NCI-H2227 (cell line): ENCODE data around the gene PAX4.
"Not testable (repeated sequence)": the region's sequence is repeated elsewhere in the genome, so short reads cannot be mapped to it uniquely, and the experiment has no call there.

Experiments
- DNase-seq: peaks from one replicate; lab custom pipeline; 2025; ENCODE audit not compliant: unreplicated experiment; lab: John Stamatoyannopoulos, UW

The PAX4 gene

DNA sequence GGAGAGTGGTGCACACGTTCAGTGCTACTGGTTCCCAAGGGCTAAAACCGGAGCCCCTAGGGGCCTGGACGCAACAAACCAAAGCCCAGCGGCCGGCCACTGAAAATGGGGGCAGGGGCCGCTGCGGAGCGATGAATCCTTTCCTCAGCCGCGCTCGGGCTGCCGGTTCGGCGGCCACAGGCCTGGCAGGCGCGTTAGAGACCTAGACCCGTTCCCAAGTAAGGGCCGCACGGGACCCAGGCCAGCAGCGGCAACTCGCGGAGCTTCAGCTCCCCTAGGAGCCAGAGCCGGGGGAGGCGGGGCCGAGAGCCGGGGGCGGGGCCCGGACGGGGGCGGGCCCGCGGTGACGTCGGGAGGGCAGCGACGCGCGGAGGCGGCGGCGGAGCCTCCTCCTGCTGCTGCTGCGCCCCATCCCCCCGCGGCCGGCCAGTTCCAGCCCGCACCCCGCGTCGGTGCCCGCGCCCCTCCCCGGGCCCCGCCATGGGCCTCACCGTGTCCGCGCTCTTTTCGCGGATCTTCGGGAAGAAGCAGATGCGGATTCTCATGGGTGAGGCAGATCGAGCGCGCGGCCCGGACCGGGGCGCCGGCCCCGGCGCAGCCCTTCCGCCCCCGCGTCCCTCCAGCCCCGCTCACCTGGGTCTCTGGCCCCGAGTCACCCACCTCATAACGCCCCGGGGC lies 29.8 kb downstream of the PAX4 start, which contains the start of gene ARF5:
ARF5 (plus strand) TSS at position 393 of the 678 bp plus-strand sequence; CDS start at position 481, 88 bp downstream.
- peak; percentile 93 for DNase-seq

- no peak for DNase-seq
Measured at GRCh38 chr7:127587663-127588018, 30.3 kb downstream of the PAX4 start.

DNA sequence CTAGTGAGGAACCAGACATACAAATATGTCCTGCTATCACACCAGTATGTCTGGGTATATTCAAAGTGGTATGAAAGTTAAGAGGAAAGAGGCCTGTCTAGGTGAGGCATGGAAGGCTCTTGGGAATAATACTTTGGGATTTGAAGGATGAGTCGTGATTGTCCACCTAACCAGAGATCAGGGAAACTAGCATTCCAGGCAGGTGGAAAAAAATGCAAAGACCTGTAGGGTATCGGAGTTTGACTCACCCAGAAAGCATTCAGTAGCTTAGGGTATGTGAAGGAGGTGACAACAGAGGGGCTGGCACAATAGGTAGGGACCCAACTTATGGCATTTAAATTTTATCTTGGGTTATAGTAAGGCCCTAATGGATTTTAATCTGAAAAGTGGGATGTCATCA lies 31.6 kb downstream of the PAX4 start:
- DNase-seq = no peak

- peak; percentile 96 for DNase-seq
Measured at GRCh38 chr7:127585044-127585953, 32.6 kb downstream of the PAX4 start, which contains the start of gene GCC1. GCC1 (minus strand) TSS chr7:127585596; CDS start chr7:127585182, 414 bp downstream.

GRCh38 chr7:127584648-127585043 lies 33.3 kb downstream of the PAX4 start:
- no peak for DNase-seq

- peak; percentile 43 for DNase-seq
Measured at GRCh38 chr7:127582361-127582760, 35.6 kb downstream of the PAX4 start.

- no peak for DNase-seq
Measured at GRCh38 chr7:127581716-127582115, 36.2 kb downstream of the PAX4 start.

- DNase-seq = no peak
Measured at GRCh38 chr7:127580612-127581011, 37.3 kb downstream of the PAX4 start.

DNA sequence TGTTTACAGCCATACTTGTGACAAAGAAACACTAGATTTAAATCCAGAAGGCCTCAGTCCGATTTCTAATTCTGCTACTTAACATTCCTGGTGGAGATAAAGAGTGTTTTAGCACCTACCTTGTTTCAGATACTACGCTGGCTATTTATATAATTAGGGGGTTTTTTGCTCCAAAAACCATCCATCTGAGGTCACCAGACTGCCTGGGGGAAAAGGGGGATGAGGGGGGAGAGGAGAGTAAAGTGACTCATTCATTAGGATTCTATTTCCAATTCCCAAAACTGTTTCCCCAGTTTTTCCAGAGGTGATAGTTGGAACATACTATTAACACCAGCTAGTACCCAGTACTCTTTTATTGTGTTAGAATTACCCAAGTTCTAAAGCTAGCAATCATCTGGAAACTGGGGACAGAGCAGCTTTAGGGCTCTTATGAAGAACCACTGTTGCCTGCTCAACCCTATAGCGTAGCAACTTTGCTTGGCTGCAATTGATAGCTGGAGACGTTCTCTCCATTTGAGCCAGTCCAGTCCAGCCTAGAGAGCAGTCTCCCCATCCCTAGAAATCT lies 39.1 kb downstream of the PAX4 start:
- no peak for DNase-seq

DNA sequence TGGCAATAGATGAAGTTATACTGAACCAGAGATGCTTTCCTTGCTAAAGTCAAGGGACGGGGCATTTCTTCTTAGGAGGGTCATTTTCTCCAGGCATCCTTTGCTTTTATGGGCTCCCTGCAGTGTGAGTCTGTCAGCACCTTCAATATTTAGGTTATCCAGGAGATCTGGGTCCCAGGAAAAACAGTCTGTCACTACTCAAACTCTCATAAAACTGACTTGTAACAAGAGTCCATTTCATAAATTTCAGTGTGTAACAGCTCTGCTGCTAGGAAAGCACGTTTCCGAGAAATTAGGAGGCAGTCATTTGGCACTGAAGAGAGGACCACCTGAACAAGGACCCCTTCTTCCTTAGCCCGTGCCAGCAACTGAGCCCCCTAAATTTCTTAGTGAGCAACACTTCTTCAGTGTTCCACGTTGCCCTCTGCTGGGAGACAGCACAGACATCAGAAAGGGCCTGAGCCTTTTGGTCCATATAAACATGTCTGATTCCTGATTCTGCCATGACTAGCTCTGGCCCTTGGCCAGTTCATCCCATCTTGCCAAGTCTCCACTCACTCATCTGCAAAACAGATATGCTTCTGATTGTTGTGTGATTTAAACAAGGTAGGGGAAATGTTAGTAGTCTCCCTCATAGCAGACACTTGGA lies 39.8 kb downstream of the PAX4 start:
- DNase-seq = no peak

DNA sequence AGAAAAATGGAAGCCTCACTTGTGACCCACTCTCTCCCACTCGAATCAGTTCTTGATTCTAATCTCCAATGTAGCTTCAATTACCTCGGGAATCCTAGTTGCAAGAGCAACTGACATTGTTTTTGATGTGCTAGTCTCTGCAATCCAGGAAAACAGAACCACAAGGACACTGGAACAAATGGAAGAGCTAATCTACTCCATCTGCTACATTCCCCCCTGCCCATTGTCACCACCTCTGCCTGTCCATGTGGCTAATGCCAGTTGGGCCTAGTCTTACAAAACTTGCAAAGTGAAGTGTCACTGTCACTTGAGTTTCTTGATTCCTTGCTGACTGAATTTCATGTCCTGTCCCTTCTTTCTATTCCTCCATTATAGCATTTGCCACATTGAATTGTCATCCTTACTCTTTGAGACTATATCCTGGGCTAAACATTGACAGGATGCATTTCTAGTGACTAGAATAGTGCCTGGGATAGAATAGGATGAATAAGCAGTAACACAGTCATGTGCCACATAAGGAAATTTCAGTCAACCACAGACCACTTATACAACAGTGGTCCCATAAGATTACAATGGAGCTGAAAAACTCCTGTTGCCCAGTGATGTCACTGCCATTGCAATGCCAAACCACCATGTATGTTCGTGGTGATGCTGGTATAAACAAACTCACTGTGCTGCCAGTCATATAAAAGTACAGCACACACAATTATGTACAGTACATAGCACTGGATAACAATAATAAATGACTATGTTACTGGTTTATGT lies 46.0 kb downstream of the PAX4 start:
- DNase-seq = no peak

- not testable (repeated sequence) for DNase-seq
Measured at GRCh38 chr7:127568034-127568433, 49.9 kb downstream of the PAX4 start.

DNA sequence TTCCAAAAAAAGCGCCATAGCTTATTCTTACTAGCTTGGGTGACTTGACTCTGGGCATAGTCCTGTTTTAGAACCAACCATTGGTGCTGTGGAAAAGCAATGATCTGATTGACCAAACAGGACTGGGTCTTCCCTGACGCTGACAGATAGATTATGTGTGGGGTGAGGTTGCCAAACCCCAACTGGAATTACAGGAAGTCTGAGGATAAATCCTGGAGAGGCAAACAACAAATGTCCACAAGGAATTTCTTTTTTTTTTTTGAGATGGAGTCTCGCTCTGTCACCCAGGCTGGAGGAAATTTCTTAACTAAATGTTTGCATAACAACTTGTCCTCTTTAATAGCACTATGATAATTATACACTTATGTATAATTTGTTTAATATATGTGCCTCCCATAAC lies 51.7 kb downstream of the PAX4 start:
- no peak for DNase-seq
